ENCODE measurements around the gene HLA-C. TPM values are rescaled to one million over a fixed set of nuclear protein-coding genes. Genes with fewer than 3 reads are reported as not detected.

Gene HLA-C
- total and polyA plus RNA-seq, 8 donors: 92.7 to 500 (median 215) TPM

DNA sequence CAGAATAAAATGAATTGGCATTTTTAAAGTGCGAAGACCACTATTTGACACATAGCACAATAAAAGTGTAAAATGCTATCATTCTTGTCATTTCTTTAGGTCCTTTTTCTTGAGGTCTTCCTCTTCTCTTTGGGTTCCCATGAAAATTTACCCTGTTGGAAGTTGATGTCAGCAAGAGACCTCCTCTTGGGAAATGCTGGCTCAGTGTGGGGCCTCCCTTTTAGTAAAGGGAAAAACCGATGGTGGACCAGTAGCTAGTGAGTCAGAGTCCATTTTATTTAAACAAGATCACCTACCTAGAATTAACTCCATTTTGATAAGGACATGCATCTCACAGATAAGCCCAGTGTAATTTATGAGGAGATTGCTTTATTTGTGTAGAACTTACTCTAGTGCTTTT, 37.7 kb upstream of the HLA-C start:
- TF ChIP-seq, protein P1, sequence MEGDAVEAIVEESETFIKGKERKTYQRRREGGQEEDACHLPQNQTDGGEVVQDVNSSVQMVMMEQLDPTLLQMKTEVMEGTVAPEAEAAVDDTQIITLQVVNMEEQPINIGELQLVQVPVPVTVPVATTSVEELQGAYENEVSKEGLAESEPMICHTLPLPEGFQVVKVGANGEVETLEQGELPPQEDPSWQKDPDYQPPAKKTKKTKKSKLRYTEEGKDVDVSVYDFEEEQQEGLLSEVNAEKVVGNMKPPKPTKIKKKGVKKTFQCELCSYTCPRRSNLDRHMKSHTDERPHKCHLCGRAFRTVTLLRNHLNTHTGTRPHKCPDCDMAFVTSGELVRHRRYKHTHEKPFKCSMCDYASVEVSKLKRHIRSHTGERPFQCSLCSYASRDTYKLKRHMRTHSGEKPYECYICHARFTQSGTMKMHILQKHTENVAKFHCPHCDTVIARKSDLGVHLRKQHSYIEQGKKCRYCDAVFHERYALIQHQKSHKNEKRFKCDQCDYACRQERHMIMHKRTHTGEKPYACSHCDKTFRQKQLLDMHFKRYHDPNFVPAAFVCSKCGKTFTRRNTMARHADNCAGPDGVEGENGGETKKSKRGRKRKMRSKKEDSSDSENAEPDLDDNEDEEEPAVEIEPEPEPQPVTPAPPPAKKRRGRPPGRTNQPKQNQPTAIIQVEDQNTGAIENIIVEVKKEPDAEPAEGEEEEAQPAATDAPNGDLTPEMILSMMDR (IDR thresholded peaks at IDR 0.05): no peak
- no peak for TF ChIP-seq POLR2A (IDR thresholded peaks at IDR 0.05)
- TF ChIP-seq POLR2AphosphoS5 (IDR thresholded peaks at IDR 0.05): no peak
- TF ChIP-seq EP300 (IDR thresholded peaks at IDR 0.05): no peak
- H3K9me3 ChIP-seq: no peaks in the 10 kb centered on the region
- H3K4me3 ChIP-seq: no peak overlapping the region
- H3K36me3 ChIP-seq: no peaks in the 10 kb centered on the region
- intact Hi-C loops (cut with DNase I; ENCODE audit: low total_unique reads): no loop called here
- H3K4me1 ChIP-seq: peaks cover 8 to 16% (median 11%) of the 10 kb centered on the region in 4 donors
- 66 to 86% (median 73%) methylated on average over 2 of the region's 2 CpGs for WGBS, 5 donors
- H3K27me3 ChIP-seq: peaks cover 0 to 35% (median 28%) of the 10 kb centered on the region in 3 donors
- no peak overlapping the region for H3K27ac ChIP-seq
- DNase-seq: no peak

DNA sequence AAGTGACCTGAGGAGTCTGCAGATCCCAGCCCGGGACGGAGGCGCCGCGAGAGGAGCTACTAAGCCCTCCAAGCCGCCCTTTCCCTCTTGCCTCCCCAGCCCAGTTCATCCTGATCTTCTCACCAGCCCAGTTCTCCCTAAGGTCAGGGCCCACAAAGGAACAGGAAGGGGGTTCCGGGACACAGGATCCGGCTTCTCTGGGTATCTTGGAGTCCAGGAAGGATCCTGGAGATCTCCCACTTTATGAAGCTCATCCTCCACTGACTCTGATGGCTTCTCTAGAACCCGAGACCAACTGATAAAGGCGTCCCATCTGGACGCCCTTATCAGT, 36.9 kb upstream of the HLA-C start:
- intact Hi-C loops (cut with DNase I; ENCODE audit: low total_unique reads): no loop called here
- TF ChIP-seq EP300 (IDR thresholded peaks at IDR 0.05): no peak
- TF ChIP-seq, protein P1 (IDR thresholded peaks at IDR 0.05): no peak
- TF ChIP-seq POLR2AphosphoS5 (IDR thresholded peaks at IDR 0.05): no peak
- TF ChIP-seq POLR2A (IDR thresholded peaks at IDR 0.05): no peak
- WGBS, 5 donors: 29 to 42% (median 35%) methylated on average over 5 to 11 of the region's 11 CpGs
- Histone ChIP-seq H3K27me3 (peaks cover 0 to 35% (median 28%) of the 10 kb centered on the region in 3 donors), H3K9me3 (no peaks in the 10 kb centered on the region), H3K27ac (no peak overlapping the region), H3K4me3 (peak overlapping the region; percentile 34 to 50 (median 48)), H3K36me3 (no peaks in the 10 kb centered on the region), H3K4me1 (peaks cover 8 to 16% (median 11%) of the 10 kb centered on the region in 4 donors)
- no peak for DNase-seq

DNA sequence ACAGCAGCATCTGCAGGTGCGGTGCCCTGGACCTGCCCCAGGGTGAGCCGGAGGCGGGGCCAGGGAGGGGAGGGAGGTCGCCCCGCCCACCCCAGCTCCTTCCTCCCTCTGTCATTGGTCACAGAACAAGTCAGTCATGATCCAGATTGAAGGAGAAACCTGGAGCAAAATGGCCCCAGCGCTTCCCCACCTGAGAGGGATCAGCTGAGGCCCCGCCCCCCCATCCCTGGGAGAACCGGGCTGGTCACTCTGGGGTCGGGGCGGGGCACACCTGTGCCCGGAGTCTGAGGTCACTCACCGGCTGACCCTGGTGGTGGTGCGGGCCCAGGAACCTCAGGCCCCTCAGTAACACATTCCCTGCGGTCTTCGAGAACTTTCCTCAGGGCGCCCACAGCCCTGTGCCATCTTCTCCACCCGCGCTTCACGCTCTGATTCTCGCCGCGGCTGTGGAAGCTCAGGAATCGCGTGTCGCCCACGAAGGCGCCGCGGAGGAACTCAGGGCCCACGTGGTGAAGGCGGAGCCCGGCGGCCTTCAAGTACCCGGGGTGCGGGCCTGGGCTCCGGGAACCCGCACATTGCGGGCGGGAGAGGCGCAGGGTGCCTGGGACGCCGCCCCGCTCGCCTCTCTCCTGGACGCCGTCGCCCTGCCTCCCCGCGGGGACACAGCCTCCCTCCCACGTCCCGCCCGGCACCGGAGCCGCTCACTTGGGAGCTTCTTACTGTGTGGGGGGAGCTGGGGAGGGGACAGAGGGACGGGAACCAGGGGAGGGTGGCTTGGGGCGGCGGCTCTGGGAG, 36.4 kb upstream of the HLA-C start:
- no peak for TF ChIP-seq EP300 (IDR thresholded peaks at IDR 0.05)
- TF ChIP-seq POLR2AphosphoS5 (IDR thresholded peaks at IDR 0.05): no peak
- TF ChIP-seq POLR2A (IDR thresholded peaks at IDR 0.05): no peak
- TF ChIP-seq, protein P1 (IDR thresholded peaks at IDR 0.05): no peak
- WGBS, 5 donors: 3 to 10% (median 6%) methylated on average over 8 to 52 of the region's 57 CpGs
- no peaks in the 10 kb centered on the region for H3K36me3 ChIP-seq
- DNase-seq: peak; percentile 11 to 61
- peaks cover 8 to 16% (median 11%) of the 10 kb centered on the region in 4 donors for H3K4me1 ChIP-seq
- peaks cover 0 to 36% (median 28%) of the 10 kb centered on the region in 3 donors for H3K27me3 ChIP-seq
- peak overlapping the region; percentile 34 to 50 (median 48) for H3K4me3 ChIP-seq
- intact Hi-C loops (cut with DNase I; ENCODE audit: low total_unique reads): no loop called here
- H3K9me3 ChIP-seq: no peaks in the 10 kb centered on the region
- H3K27ac ChIP-seq: no peak overlapping the region

DNA sequence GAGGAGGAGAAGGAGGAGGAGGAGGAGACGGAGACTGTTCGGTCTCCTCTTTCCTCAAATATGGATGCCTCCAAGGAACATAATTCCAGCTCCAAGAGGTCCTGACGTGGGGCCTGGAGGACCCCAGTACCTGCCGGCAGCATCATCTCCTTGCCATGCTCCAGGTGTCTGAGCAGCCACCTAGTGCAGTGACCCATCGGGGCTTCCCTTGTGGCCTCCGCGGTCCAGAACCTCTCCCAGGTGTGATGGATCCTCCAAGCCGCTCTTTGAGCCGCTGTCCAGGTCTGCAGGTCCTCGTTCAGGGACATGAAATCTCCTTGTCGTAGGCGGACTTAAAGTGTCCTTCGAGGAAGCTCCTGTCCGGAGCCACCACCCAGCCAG, 35.8 kb upstream of the HLA-C start:
- 43 to 80% (median 66%) methylated on average over 14 of the region's 14 CpGs for WGBS, 5 donors
- no peak for DNase-seq
- Histone ChIP-seq H3K27ac (no peak overlapping the region), H3K4me3 (peak overlapping the region; percentile 34 to 50 (median 48)), H3K4me1 (peaks cover 8 to 16% (median 11%) of the 10 kb centered on the region in 4 donors), H3K36me3 (no peaks in the 10 kb centered on the region), H3K9me3 (no peaks in the 10 kb centered on the region), H3K27me3 (peaks cover 0 to 41% (median 28%) of the 10 kb centered on the region in 3 donors)
- intact Hi-C loops (cut with DNase I; ENCODE audit: low total_unique reads): no loop called here
- TF ChIP-seq, protein P1 (IDR thresholded peaks at IDR 0.05): no peak
- TF ChIP-seq POLR2AphosphoS5 (IDR thresholded peaks at IDR 0.05) (no peak), POLR2A (IDR thresholded peaks at IDR 0.05) (no peak), EP300 (IDR thresholded peaks at IDR 0.05) (no peak)
